ENCODE measurements around the gene SETD7. TPM values are rescaled to one million over a fixed set of nuclear protein-coding genes. Genes with fewer than 3 reads are reported as not detected.
A peak's percentile ranks its signal among the peaks of the same experiment; 100 is the strongest.

SETD7 gene
- total and polyA plus RNA-seq, 2 donors from 2014 or later: 6.5 to 29.1 TPM

DNA sequence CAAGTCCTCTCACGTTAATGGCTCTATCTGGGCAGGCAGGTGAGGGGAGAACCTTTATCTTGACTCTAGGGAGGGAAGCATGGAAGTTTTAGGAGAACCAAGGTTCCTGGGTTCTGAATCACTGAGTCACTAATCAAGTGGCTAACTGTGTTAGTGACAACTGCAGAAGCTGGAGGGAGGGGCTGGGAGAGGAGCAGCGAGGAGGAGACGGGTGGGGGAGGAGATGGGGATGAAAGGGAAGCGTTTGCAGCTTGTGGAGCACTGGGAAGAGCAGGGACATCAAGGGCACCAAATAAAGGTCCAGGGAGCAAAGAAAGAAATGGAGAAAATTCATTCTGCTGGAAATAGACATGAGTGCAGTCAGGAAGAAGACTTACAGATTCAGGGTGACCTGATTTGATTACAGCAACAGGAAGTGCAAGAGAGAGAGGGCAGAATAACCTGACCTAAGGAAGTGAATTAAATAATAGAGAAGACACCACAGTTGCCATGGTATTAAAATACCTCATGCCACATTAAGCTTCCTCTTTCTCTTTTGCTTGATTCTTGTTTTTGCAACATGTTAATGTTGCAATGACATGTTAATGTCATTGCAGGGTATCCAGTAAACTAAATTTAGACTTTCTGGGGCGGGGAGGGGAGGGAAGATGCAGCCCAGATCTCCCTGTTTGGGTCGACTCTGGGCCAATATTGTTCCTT lies 4.5 kb upstream of the SETD7 start:
- no peak overlapping the region for H3K27ac ChIP-seq (ENCODE audit: low read depth in 2 of 2, low read length in 2 of 2)
- intact Hi-C loops (cut with DNase I): no loop called here
- H3K9ac ChIP-seq (ENCODE audit: low read length in 3 of 3): no peak overlapping the region
- no peak overlapping the region for H3K4me3 ChIP-seq (ENCODE audit: low read length in 3 of 3)
- TF ChIP-seq, protein P1, sequence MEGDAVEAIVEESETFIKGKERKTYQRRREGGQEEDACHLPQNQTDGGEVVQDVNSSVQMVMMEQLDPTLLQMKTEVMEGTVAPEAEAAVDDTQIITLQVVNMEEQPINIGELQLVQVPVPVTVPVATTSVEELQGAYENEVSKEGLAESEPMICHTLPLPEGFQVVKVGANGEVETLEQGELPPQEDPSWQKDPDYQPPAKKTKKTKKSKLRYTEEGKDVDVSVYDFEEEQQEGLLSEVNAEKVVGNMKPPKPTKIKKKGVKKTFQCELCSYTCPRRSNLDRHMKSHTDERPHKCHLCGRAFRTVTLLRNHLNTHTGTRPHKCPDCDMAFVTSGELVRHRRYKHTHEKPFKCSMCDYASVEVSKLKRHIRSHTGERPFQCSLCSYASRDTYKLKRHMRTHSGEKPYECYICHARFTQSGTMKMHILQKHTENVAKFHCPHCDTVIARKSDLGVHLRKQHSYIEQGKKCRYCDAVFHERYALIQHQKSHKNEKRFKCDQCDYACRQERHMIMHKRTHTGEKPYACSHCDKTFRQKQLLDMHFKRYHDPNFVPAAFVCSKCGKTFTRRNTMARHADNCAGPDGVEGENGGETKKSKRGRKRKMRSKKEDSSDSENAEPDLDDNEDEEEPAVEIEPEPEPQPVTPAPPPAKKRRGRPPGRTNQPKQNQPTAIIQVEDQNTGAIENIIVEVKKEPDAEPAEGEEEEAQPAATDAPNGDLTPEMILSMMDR (IDR thresholded peaks at IDR 0.05; ENCODE audit: borderline replicate concordance, extremely low read depth, insufficient read depth): no peak
- no peaks in the 10 kb centered on the region for H3K36me3 ChIP-seq (ENCODE audit: control insufficient read depth in 2 of 3, insufficient read depth in 3 of 3, low read length in 3 of 3)
- peaks cover 0 to 3% (median 0%) of the 10 kb centered on the region in 3 donors for H3K4me1 ChIP-seq (ENCODE audit: control insufficient read depth in 2 of 3, insufficient read depth in 2 of 3, low read depth in 1 of 3, low read length in 3 of 3)
- FAIRE-seq (no peak), DNase-seq (peak in 3 of 5 donors; percentile 34 to 66 (median 43))
- no peaks in the 10 kb centered on the region for H3K9me3 ChIP-seq (ENCODE audit: control insufficient read depth in 2 of 3, insufficient read depth in 1 of 3, low read length in 3 of 3)
- peaks cover 2% of the 10 kb centered on the region for H3K27me3 ChIP-seq (ENCODE audit: control insufficient read depth, insufficient read depth, low read length)

DNA sequence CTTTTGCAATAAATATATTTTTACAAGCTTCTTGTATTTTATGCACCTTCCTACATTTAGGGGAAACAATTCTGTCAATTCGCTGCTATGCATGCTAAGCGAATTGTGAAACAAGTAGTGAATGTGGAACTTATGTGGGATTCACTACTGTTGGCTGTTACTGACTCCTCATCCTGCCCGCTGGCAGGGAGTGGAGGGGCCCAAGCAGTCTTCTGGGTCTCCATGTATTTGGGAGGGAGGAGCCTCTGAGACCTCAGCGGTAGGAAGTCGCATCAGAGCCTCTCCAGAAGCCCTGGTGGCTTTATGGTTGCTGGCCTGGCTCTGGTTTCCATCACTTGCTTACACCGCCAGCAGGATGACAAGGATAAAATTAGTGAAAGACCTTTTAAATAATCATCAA lies 3.7 kb upstream of the SETD7 start:
- H3K36me3 ChIP-seq (ENCODE audit: control insufficient read depth in 2 of 3, insufficient read depth in 3 of 3, low read length in 3 of 3): no peaks in the 10 kb centered on the region
- H3K4me3 ChIP-seq (ENCODE audit: low read length in 3 of 3): no peak overlapping the region
- no peaks in the 10 kb centered on the region for H3K9me3 ChIP-seq (ENCODE audit: control insufficient read depth in 2 of 3, insufficient read depth in 1 of 3, low read length in 3 of 3)
- H3K27ac ChIP-seq (ENCODE audit: low read depth in 2 of 2, low read length in 2 of 2): no peak overlapping the region
- intact Hi-C loops (cut with DNase I): no loop called here
- no peak overlapping the region for H3K9ac ChIP-seq (ENCODE audit: low read length in 3 of 3)
- FAIRE-seq: no peak
- H3K27me3 ChIP-seq (ENCODE audit: control insufficient read depth, insufficient read depth, low read length): peaks cover 2% of the 10 kb centered on the region
- TF ChIP-seq, protein P1 (IDR thresholded peaks at IDR 0.05; ENCODE audit: borderline replicate concordance, extremely low read depth, insufficient read depth): no peak
- no peak for DNase-seq
- H3K4me1 ChIP-seq (ENCODE audit: control insufficient read depth in 2 of 3, insufficient read depth in 2 of 3, low read depth in 1 of 3, low read length in 3 of 3): peaks cover 0 to 3% (median 0%) of the 10 kb centered on the region in 3 donors

DNA sequence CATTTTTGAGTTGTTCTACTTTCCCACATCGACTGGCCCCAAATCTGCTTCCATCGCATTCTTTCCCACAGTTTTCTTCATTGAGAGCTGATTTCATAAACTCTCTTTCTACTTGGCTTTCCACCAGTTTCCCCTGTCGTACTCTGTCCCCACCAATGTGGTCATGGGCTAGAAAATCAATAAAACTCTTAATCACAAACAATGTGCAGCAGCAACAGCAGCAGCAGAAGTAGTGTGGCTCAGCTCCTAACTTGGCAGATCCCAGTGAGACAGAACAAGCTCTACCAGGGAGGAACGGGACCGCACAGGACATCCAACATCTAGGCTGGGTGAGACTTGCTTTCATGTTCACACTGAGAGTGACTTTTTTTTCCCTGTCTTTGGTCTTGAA lies 3.1 kb upstream of the SETD7 start:
- no peak for DNase-seq
- H3K9ac ChIP-seq (ENCODE audit: low read length in 3 of 3): no peak overlapping the region
- peaks cover 2% of the 10 kb centered on the region for H3K27me3 ChIP-seq (ENCODE audit: control insufficient read depth, insufficient read depth, low read length)
- no peaks in the 10 kb centered on the region for H3K9me3 ChIP-seq (ENCODE audit: control insufficient read depth in 2 of 3, insufficient read depth in 1 of 3, low read length in 3 of 3)
- intact Hi-C loops (cut with DNase I): no loop called here
- H3K4me1 ChIP-seq (ENCODE audit: control insufficient read depth in 2 of 3, insufficient read depth in 2 of 3, low read depth in 1 of 3, low read length in 3 of 3): peaks cover 0 to 5% (median 0%) of the 10 kb centered on the region in 3 donors
- no peaks in the 10 kb centered on the region for H3K36me3 ChIP-seq (ENCODE audit: control insufficient read depth in 2 of 3, insufficient read depth in 3 of 3, low read length in 3 of 3)
- TF ChIP-seq, protein P1 (IDR thresholded peaks at IDR 0.05; ENCODE audit: borderline replicate concordance, extremely low read depth, insufficient read depth): no peak
- H3K4me3 ChIP-seq (ENCODE audit: low read length in 3 of 3): no peak overlapping the region
- no peak for FAIRE-seq
- no peak overlapping the region for H3K27ac ChIP-seq (ENCODE audit: low read depth in 2 of 2, low read length in 2 of 2)

Measured in kidney (tissue), 14 donors.